Activated naive CD8-positive, alpha-beta T cell treated with anti-CD3 and anti-CD28 coated beads, Interleukin-2, amount 50 U/mL, for 24 hours (primary cell): ENCODE measurements around the gene CLCA2.
A peak's percentile ranks its signal among the peaks of the same experiment; 100 is the strongest.

Experiments used
- ATAC-seq: fragments of 150-1000 bp; cut with Tn5 transposase; one replicate; pipeline ENCODE4 v1.10.0; 2021
- DNase-seq: peaks from one replicate; pipeline ENCODE4 v3.0.0; 2021
- H3K27ac Mint-ChIP-seq: one replicate; pipeline ENCODE4 v1.8.0; 2021; ENCODE audit warnings: mild to moderate bottlenecking, mixed read lengths
- H3K27me3 Mint-ChIP-seq: one replicate; pipeline ENCODE4 v1.8.0; 2021; ENCODE audit warnings: mixed read lengths
- H3K36me3 Mint-ChIP-seq: one replicate; pipeline ENCODE4 v1.8.0; 2021; ENCODE audit warnings: low read depth, mixed read lengths
- H3K4me1 Mint-ChIP-seq: one replicate; pipeline ENCODE4 v1.8.0; 2021; ENCODE audit warnings: mixed read lengths
- H3K4me3 Mint-ChIP-seq: one replicate; pipeline ENCODE4 v1.8.0; 2021; ENCODE audit warnings: mild to moderate bottlenecking, moderate library complexity, mixed read lengths
- H3K9me3 Mint-ChIP-seq: one replicate; pipeline ENCODE4 v1.8.0; 2021; ENCODE audit warnings: mixed read lengths

CLCA2 gene

GRCh38 chr1:86423873-86424272 is at the start of gene CLCA2:
Gene CLCA2, plus strand, starts transcription at chr1:86424171. Its CDS starts 77 bp downstream, at chr1:86424248.
- Mint-ChIP-seq H3K36me3 (no peaks in the 10 kb centered on the region), H3K27me3 (peaks cover 2% of the 10 kb centered on the region), H3K9me3 (no peaks in the 10 kb centered on the region), H3K27ac (no peak within 1 kb of the TSS), H3K4me3 (no peak within 1 kb of the TSS), H3K4me1 (peaks cover 1% of the 10 kb centered on the region)
- ATAC-seq (no peak), DNase-seq (no peak)

- no peak for ATAC-seq
- DNase-seq = no peak
- H3K9me3 Mint-ChIP-seq = no peaks in the 10 kb centered on the region
- H3K4me1 Mint-ChIP-seq = peaks cover 6% of the 10 kb centered on the region
- H3K27me3 Mint-ChIP-seq = no peaks in the 10 kb centered on the region
- peaks cover 37% of the 10 kb centered on the region for H3K36me3 Mint-ChIP-seq
- no peak overlapping the region for H3K27ac Mint-ChIP-seq
- H3K4me3 Mint-ChIP-seq = no peak overlapping the region
These were observed 48.3 kb upstream of the CLCA2 start for GRCh38 chr1:86375688-86376087.

- no peaks in the 10 kb centered on the region for H3K27me3 Mint-ChIP-seq
- ATAC-seq = no peak
- H3K4me1 Mint-ChIP-seq = peaks cover 6% of the 10 kb centered on the region
- no peak for DNase-seq
- no peak overlapping the region for H3K4me3 Mint-ChIP-seq
- no peak overlapping the region for H3K27ac Mint-ChIP-seq
- no peaks in the 10 kb centered on the region for H3K9me3 Mint-ChIP-seq
- peaks cover 37% of the 10 kb centered on the region for H3K36me3 Mint-ChIP-seq
These were observed 46.6 kb upstream of the CLCA2 start for GRCh38 chr1:86377341-86377740.

GRCh38 chr1:86378813-86379212 is 45.2 kb upstream of the CLCA2 start:
- Mint-ChIP-seq H3K4me3 (no peak overlapping the region), H3K9me3 (no peaks in the 10 kb centered on the region), H3K4me1 (peaks cover 17% of the 10 kb centered on the region), H3K36me3 (peaks cover 31% of the 10 kb centered on the region), H3K27ac (no peak overlapping the region), H3K27me3 (no peaks in the 10 kb centered on the region)
- ATAC-seq (no peak), DNase-seq (no peak)

- Mint-ChIP-seq H3K27me3 (no peaks in the 10 kb centered on the region), H3K36me3 (peaks cover 24% of the 10 kb centered on the region), H3K4me3 (no peak overlapping the region), H3K4me1 (peaks cover 17% of the 10 kb centered on the region), H3K9me3 (no peaks in the 10 kb centered on the region), H3K27ac (no peak overlapping the region)
- DNase-seq = no peak
- ATAC-seq = no peak
These were observed 43.6 kb upstream of the CLCA2 start for GRCh38 chr1:86380257-86380861.

GRCh38 chr1:86381223-86381622 is 42.7 kb upstream of the CLCA2 start:
- ATAC-seq (no peak), DNase-seq (no peak)
- Mint-ChIP-seq H3K4me1 (peaks cover 17% of the 10 kb centered on the region), H3K36me3 (peaks cover 21% of the 10 kb centered on the region), H3K27ac (no peak overlapping the region), H3K4me3 (no peak overlapping the region), H3K9me3 (no peaks in the 10 kb centered on the region), H3K27me3 (no peaks in the 10 kb centered on the region)

- DNase-seq = no peak
- no peaks in the 10 kb centered on the region for H3K27me3 Mint-ChIP-seq
- no peaks in the 10 kb centered on the region for H3K9me3 Mint-ChIP-seq
- peaks cover 6% of the 10 kb centered on the region for H3K36me3 Mint-ChIP-seq
- H3K27ac Mint-ChIP-seq = peak overlapping the region; percentile 22
- peak overlapping the region; percentile 36 for H3K4me3 Mint-ChIP-seq
- H3K4me1 Mint-ChIP-seq = peaks cover 17% of the 10 kb centered on the region
- no peak for ATAC-seq
These were observed 41.1 kb upstream of the CLCA2 start for GRCh38 chr1:86382878-86383277.

- ATAC-seq (no peak), DNase-seq (no peak)
- peaks cover 5% of the 10 kb centered on the region for H3K9me3 Mint-ChIP-seq
- H3K36me3 Mint-ChIP-seq = peaks cover 5% of the 10 kb centered on the region
- peaks cover 41% of the 10 kb centered on the region for H3K4me1 Mint-ChIP-seq
- H3K4me3 Mint-ChIP-seq = no peak overlapping the region
- no peak overlapping the region for H3K27ac Mint-ChIP-seq
- no peaks in the 10 kb centered on the region for H3K27me3 Mint-ChIP-seq
These were observed 35.9 kb upstream of the CLCA2 start for GRCh38 chr1:86387916-86388627.

GRCh38 chr1:86388777-86389176 is 35.2 kb upstream of the CLCA2 start:
- Mint-ChIP-seq H3K27me3 (no peaks in the 10 kb centered on the region), H3K27ac (no peak overlapping the region), H3K9me3 (peaks cover 5% of the 10 kb centered on the region), H3K4me3 (no peak overlapping the region), H3K36me3 (peaks cover 5% of the 10 kb centered on the region), H3K4me1 (peaks cover 41% of the 10 kb centered on the region)
- ATAC-seq = no peak
- no peak for DNase-seq

GRCh38 chr1:86389307-86389706 is 34.7 kb upstream of the CLCA2 start:
- Mint-ChIP-seq H3K27me3 (no peaks in the 10 kb centered on the region), H3K27ac (peak overlapping the region; percentile 73), H3K4me3 (peak overlapping the region; percentile 48), H3K4me1 (peaks cover 43% of the 10 kb centered on the region), H3K9me3 (peaks cover 5% of the 10 kb centered on the region), H3K36me3 (peaks cover 5% of the 10 kb centered on the region)
- ATAC-seq (no peak), DNase-seq (no peak)

- Mint-ChIP-seq H3K27ac (peak overlapping the region; percentile 16), H3K9me3 (peaks cover 5% of the 10 kb centered on the region), H3K4me1 (peaks cover 57% of the 10 kb centered on the region), H3K4me3 (peak overlapping the region; percentile 44), H3K27me3 (no peaks in the 10 kb centered on the region), H3K36me3 (peaks cover 5% of the 10 kb centered on the region)
- ATAC-seq (no peak), DNase-seq (no peak)
These were observed 29.6 kb upstream of the CLCA2 start for GRCh38 chr1:86394416-86394815.

GRCh38 chr1:86395751-86396497 is 28.0 kb upstream of the CLCA2 start, which contains the start of gene ODF2L:
Gene ODF2L, minus strand, starts transcription at chr1:86396323. Its CDS starts 9,296 bp downstream, at chr1:86387027.
- H3K4me3 Mint-ChIP-seq = peak within 1 kb of the TSS; percentile 94
- H3K9me3 Mint-ChIP-seq = peaks cover 5% of the 10 kb centered on the region
- peaks cover 2% of the 10 kb centered on the region for H3K36me3 Mint-ChIP-seq
- H3K27me3 Mint-ChIP-seq = no peaks in the 10 kb centered on the region
- ATAC-seq (peak; percentile 100), DNase-seq (peak; percentile 86)
- H3K27ac Mint-ChIP-seq = peak within 1 kb of the TSS; percentile 92
- H3K4me1 Mint-ChIP-seq = peaks cover 44% of the 10 kb centered on the region

- peak; percentile 4 for DNase-seq
- Mint-ChIP-seq H3K4me1 (peaks cover 38% of the 10 kb centered on the region), H3K27me3 (no peaks in the 10 kb centered on the region), H3K4me3 (peak overlapping the region; percentile 94), H3K27ac (peak overlapping the region; percentile 92), H3K36me3 (no peaks in the 10 kb centered on the region), H3K9me3 (no peaks in the 10 kb centered on the region)
- ATAC-seq = no peak
These were observed 27.5 kb upstream of the CLCA2 start for GRCh38 chr1:86396498-86396890.

- Mint-ChIP-seq H3K4me1 (no peaks in the 10 kb centered on the region), H3K9me3 (no peaks in the 10 kb centered on the region), H3K36me3 (no peaks in the 10 kb centered on the region), H3K27me3 (no peaks in the 10 kb centered on the region), H3K27ac (no peak overlapping the region), H3K4me3 (no peak overlapping the region)
- DNase-seq (no peak), ATAC-seq (no peak)
These were observed 14.5 kb upstream of the CLCA2 start for GRCh38 chr1:86409416-86410021.
